Omental fat pad (tissue), 4 donors: ENCODE measurements around the gene PLAAT5. TPM values are rescaled to one million over a fixed set of nuclear protein-coding genes. Genes with fewer than 3 reads are reported as not detected.

Source experiments
- ATAC-seq: fragments of 150-250 bp; one replicate; pipeline ENCODE4 v1.9.1; 2016; ENCODE audit warnings: mild to moderate bottlenecking, moderate library complexity; ENCODE audit not compliant: low FRiP score
- DNase-seq: peaks from one replicate; pipeline ENCODE4 v3.0.0-alpha.2; 2019; ENCODE audit warnings: low spot score
- CTCF ChIP-seq, 3 donors: fragments of 450-650 bp; IDR thresholded peaks; one replicate each; pipeline ENCODE4 v1.5.1; 2016 to 2017; ENCODE audit warnings: antibody characterized with exemption in 3 of 3, mild to moderate bottlenecking in 3 of 3, moderate library complexity in 2 of 3
- total RNA-seq, 4 donors: library from RNA; depleted of rRNA; stranded (reverse); fragments of >200 nt; gene quantifications; one replicate each; pipeline ENCODE4 v1.1.0, GENCODE V29; 2016

PLAAT5 gene
- total RNA-seq, 4 donors from 2014 or later, result 12.0 to 54.3 (median 27.9) TPM

GRCh38 chr11:63488789-63489188 lies 2.2 kb downstream of the PLAAT5 start:
- no peak for DNase-seq
- no peak for TF ChIP-seq CTCF (IDR thresholded peaks at IDR 0.05)
- no peak for ATAC-seq

GRCh38 chr11:63485777-63486176 lies 5.2 kb downstream of the PLAAT5 start:
- DNase-seq (no peak), ATAC-seq (no peak)
- TF ChIP-seq CTCF (IDR thresholded peaks at IDR 0.05), result no peak

GRCh38 chr11:63480039-63480438 lies 10.9 kb downstream of the PLAAT5 start:
- DNase-seq, result no peak
- no peak for ATAC-seq
- no peak for TF ChIP-seq CTCF (IDR thresholded peaks at IDR 0.05)

- TF ChIP-seq CTCF (IDR thresholded peaks at IDR 0.05), result peak in 2 of 3 donors; percentile 5 to 87
- DNase-seq, result no peak
Observed at GRCh38 chr11:63478896-63479295, 12.1 kb downstream of the PLAAT5 start.

GRCh38 chr11:63476618-63477017 lies 14.3 kb downstream of the PLAAT5 start:
- ATAC-seq, result no peak
- no peak for TF ChIP-seq CTCF (IDR thresholded peaks at IDR 0.05)
- no peak for DNase-seq

More at GRCh38 chr11:63478896-63479295, 12.1 kb downstream of the PLAAT5 start:
- peak; percentile 91 for ATAC-seq

GRCh38 chr11:63472372-63472771 lies 18.6 kb downstream of the PLAAT5 start:
- ATAC-seq, result no peak
- TF ChIP-seq CTCF (IDR thresholded peaks at IDR 0.05), result no peak
- no peak for DNase-seq

GRCh38 chr11:63470311-63470710 lies 20.7 kb downstream of the PLAAT5 start:
- DNase-seq (no peak), ATAC-seq (no peak)
- no peak for TF ChIP-seq CTCF (IDR thresholded peaks at IDR 0.05)
